H1 (cell line): ENCODE measurements around the gene GPER1. TPM values are rescaled to one million over a fixed set of nuclear protein-coding genes. Genes with fewer than 3 reads are reported as not detected.

Experiments
- BACH1 ChIP-seq: IDR thresholded peaks from 2 replicates; pipeline ENCODE4 v1.6.1; 2012; ENCODE audit warnings: low read length, improper control_type of control experiment
- SIX5 ChIP-seq: IDR thresholded peaks from 2 replicates; pipeline ENCODE4 v1.6.1; 2011; ENCODE audit warnings: mild to moderate bottlenecking, low read depth, low read length
- polyA plus RNA-seq, 7 experiments: library from polyadenylated mRNA; depleted of rRNA in 3 of 7; stranded (reverse) in 5 of 7; unstranded in 2 of 7; fragments of >200 nt in 5 of 7; fragments of 200-250 nt in 2 of 7; gene quantifications; 1 replicate in 5 of 7; 2 replicates in 1 of 7; 4 replicates in 1 of 7; pipeline versions ENCODE4 v1.2.1 to v1.2.3, GENCODE V29; 2011 to 2013; ENCODE audit warnings: missing spikeins in 2 of 7, mixed read lengths in 2 of 7
- total RNA-seq: library from RNA; stranded (reverse); fragmentation: NEBNext Ultra II Directional; extraction: Animal tissue kit (Norgen Biotek cat#: 25700); gene quantifications from 2 replicates; pipeline ENCODE4 v1.2.1, GENCODE V29; 2021

GPER1 gene
- total and polyA plus RNA-seq, 2 of the 8 experiments (the other 6 are each of a cell fraction or from before 2014, with no cell fraction given): 0.24 to 0.47 TPM

DNA sequence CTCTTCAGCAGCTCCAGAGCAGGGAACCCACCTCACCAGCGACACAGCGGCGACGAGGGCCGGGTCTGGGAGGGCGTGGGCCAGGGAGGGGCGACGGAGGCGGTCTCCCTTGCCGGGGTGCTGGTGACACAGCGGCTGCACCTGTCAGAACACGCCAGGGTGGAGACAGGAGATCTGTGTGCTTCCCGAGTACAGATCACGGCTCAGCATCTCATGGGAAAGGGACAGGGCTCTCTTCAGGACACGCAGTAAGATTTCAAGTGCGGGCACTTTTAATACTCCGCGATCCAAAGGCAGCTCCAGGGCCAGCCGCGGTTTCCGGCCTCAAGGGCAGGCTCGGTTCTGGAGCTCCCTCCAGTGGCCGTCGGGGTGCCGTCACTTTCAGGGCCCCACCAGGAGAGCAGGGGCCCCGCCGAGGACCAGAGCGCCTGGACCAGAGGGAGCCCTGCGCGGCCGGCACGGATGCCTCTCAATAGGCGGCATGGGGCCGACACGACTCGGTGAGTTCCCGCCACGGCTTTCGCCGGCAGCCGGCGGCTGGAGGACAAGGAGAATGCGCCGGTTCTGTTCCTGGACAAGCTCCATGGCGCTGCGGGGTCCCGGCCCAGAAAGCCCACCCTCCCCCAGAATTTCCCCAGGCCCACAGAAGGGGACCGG lies 22.2 kb upstream of the GPER1 start (continued):
- TF ChIP-seq BACH1 (no peak), SIX5 (no peak)
